Peyer's patch (tissue), 4 donors: ENCODE results near the gene PSRC1. TPM values are rescaled to one million over a fixed set of nuclear protein-coding genes. Genes with fewer than 3 reads are reported as not detected.

Experiments used
- DNase-seq, 3 donors: peaks; one replicate each; pipeline ENCODE4 v3.0.0-alpha.2; 2017 to 2019
- H3K27ac ChIP-seq, 4 donors: fragments of 200-600 bp; sonication (generic); one replicate each; pipeline ENCODE4 v1.5.1; 2016 to 2019
- H3K27me3 ChIP-seq, 2 donors: fragments of 200-600 bp; sonication (generic); one replicate each; pipeline ENCODE4 v1.5.1; 2019
- H3K36me3 ChIP-seq, 3 donors: fragments of 200-600 bp; sonication (generic); one replicate each; pipeline ENCODE4 v1.5.1; 2016 to 2019
- H3K4me1 ChIP-seq, 4 donors: fragments of 200-600 bp; sonication (generic); one replicate each; pipeline ENCODE4 v1.5.1; 2016 to 2019
- H3K4me3 ChIP-seq, 4 donors: fragments of 200-600 bp; sonication (generic); 1 replicate in 3 of 4; 2 replicates in 1 of 4; pipeline ENCODE4 v1.5.1; 2016 to 2019; ENCODE audit warnings: mild to moderate bottlenecking in 1 of 4
- H3K9me3 ChIP-seq, 4 donors: fragments of 200-600 bp; sonication (generic); one replicate each; pipeline ENCODE4 v1.5.1; 2016 to 2019; ENCODE audit warnings: mild to moderate bottlenecking in 1 of 4
- CTCF ChIP-seq, 6 experiments: fragments of 450-650 bp in 4 of 6; fragments of 200-600 bp in 2 of 6; sonication (generic) in 1 of 6; IDR thresholded peaks; one replicate each; pipeline ENCODE4 v1.5.1; 2017 to 2019; ENCODE audit warnings: antibody characterized with exemption in 6 of 6, mild to moderate bottlenecking in 3 of 6, moderate library complexity in 1 of 6
- POLR2A ChIP-seq, 2 donors: fragments of 450-650 bp; IDR thresholded peaks; one replicate each; pipeline ENCODE4 v1.5.1; 2017; ENCODE audit warnings: antibody characterized with exemption in 2 of 2, mild to moderate bottlenecking in 2 of 2, moderate library complexity in 2 of 2
- total RNA-seq, 4 donors: library from RNA; depleted of rRNA; stranded (reverse); fragments of >200 nt; gene quantifications; one replicate each; pipeline ENCODE4 v1.1.0, GENCODE V29; 2016

Gene PSRC1
- total RNA-seq, 4 donors from 2014 or later: 3.5 to 8.3 (median 4.5) TPM

- TF ChIP-seq CTCF (IDR thresholded peaks at IDR 0.05) (no peak), POLR2A (IDR thresholded peaks at IDR 0.05) (no peak)
- Histone ChIP-seq H3K27ac (no peak overlapping the region), H3K9me3 (no peaks in the 10 kb centered on the region), H3K4me3 (no peak overlapping the region), H3K36me3 (no peaks in the 10 kb centered on the region), H3K4me1 (peaks cover 0 to 5% (median 0%) of the 10 kb centered on the region in 4 donors), H3K27me3 (no peaks in the 10 kb centered on the region)
- no peak for DNase-seq
These were observed 17.9 kb downstream of the PSRC1 start for GRCh38 chr1:109265016-109265415.

GRCh38 chr1:109264379-109264755 is 18.6 kb downstream of the PSRC1 start:
- no peak overlapping the region for H3K4me3 ChIP-seq
- no peak overlapping the region for H3K27ac ChIP-seq
- H3K27me3 ChIP-seq: no peaks in the 10 kb centered on the region
- no peak for DNase-seq
- H3K9me3 ChIP-seq: no peaks in the 10 kb centered on the region
- no peaks in the 10 kb centered on the region for H3K36me3 ChIP-seq
- peaks cover 0 to 5% (median 0%) of the 10 kb centered on the region in 4 donors for H3K4me1 ChIP-seq
- TF ChIP-seq CTCF (IDR thresholded peaks at IDR 0.05): no peak
- TF ChIP-seq POLR2A (IDR thresholded peaks at IDR 0.05): no peak

- no peak overlapping the region for H3K27ac ChIP-seq
- peak; percentile 57 to 86 (median 85) for DNase-seq
- no peaks in the 10 kb centered on the region for H3K9me3 ChIP-seq
- H3K27me3 ChIP-seq: no peaks in the 10 kb centered on the region
- H3K36me3 ChIP-seq: no peaks in the 10 kb centered on the region
- no peak overlapping the region for H3K4me3 ChIP-seq
- TF ChIP-seq POLR2A (IDR thresholded peaks at IDR 0.05): no peak
- TF ChIP-seq CTCF (IDR thresholded peaks at IDR 0.05): peak; percentile 80 to 100 (median 92)
- H3K4me1 ChIP-seq: peaks cover 0 to 5% (median 0%) of the 10 kb centered on the region in 4 donors
These were observed 19.2 kb downstream of the PSRC1 start for GRCh38 chr1:109263597-109264378.

GRCh38 chr1:109263234-109263596 is 19.7 kb downstream of the PSRC1 start:
- no peaks in the 10 kb centered on the region for H3K36me3 ChIP-seq
- no peaks in the 10 kb centered on the region for H3K27me3 ChIP-seq
- H3K9me3 ChIP-seq: no peaks in the 10 kb centered on the region
- H3K4me3 ChIP-seq: no peak overlapping the region
- no peak overlapping the region for H3K27ac ChIP-seq
- TF ChIP-seq CTCF (IDR thresholded peaks at IDR 0.05) (no peak), POLR2A (IDR thresholded peaks at IDR 0.05) (no peak)
- no peak for DNase-seq
- peaks cover 0 to 5% (median 0%) of the 10 kb centered on the region in 4 donors for H3K4me1 ChIP-seq

- Histone ChIP-seq H3K4me1 (peaks cover 0 to 5% (median 0%) of the 10 kb centered on the region in 4 donors), H3K27me3 (no peaks in the 10 kb centered on the region), H3K9me3 (no peaks in the 10 kb centered on the region), H3K4me3 (no peak overlapping the region), H3K36me3 (no peaks in the 10 kb centered on the region), H3K27ac (no peak overlapping the region)
- TF ChIP-seq POLR2A (IDR thresholded peaks at IDR 0.05) (no peak), CTCF (IDR thresholded peaks at IDR 0.05) (no peak)
- DNase-seq: no peak
These were observed 20.5 kb downstream of the PSRC1 start for GRCh38 chr1:109262231-109263055.
